Natural killer cell (primary cell): ENCODE measurements around the gene BCAP31. TPM values are rescaled to one million over a fixed set of nuclear protein-coding genes. Genes with fewer than 3 reads are reported as not detected.
"Not testable (repeated sequence)": the region's sequence is repeated elsewhere in the genome, so short reads cannot be mapped to it uniquely, and the experiment has no call there.

Source experiments
- ATAC-seq, 3 donors: fragments of 150-1000 bp in 2 of 3; fragments of 200-7000 bp in 1 of 3; cut with Tn5 transposase; 1 replicate in 1 of 3; 2 replicates in 2 of 3; pipeline ENCODE4 v1.10.0; 2021; ENCODE audit warnings: mild to moderate bottlenecking in 2 of 3, moderate library complexity in 2 of 3
- DNase-seq, 2 donors: peaks; one replicate each; pipeline versions ENCODE4 v3.0.0 to v3.0.0-alpha.2; 2013 to 2021; ENCODE audit warnings: mixed read lengths in 1 of 2
- H3K27ac ChIP-seq: one replicate; pipeline ENCODE4 v1.5.1; 2013; ENCODE audit warnings: mild to moderate bottlenecking, low read length
- H3K27me3 ChIP-seq: one replicate; pipeline ENCODE4 v1.6.1; 2013; ENCODE audit warnings: low read length; ENCODE audit not compliant: control insufficient read depth, insufficient read depth
- H3K36me3 ChIP-seq: one replicate; pipeline ENCODE4 v1.6.1; 2013; ENCODE audit warnings: low read length; ENCODE audit not compliant: control insufficient read depth, insufficient read depth
- H3K4me1 ChIP-seq: one replicate; pipeline ENCODE4 v1.6.1; 2013; ENCODE audit warnings: low read length; ENCODE audit not compliant: control insufficient read depth, insufficient read depth
- H3K4me3 ChIP-seq: one replicate; pipeline ENCODE4 v1.5.1; 2013; ENCODE audit warnings: low read length
- H3K9me3 ChIP-seq: one replicate; pipeline ENCODE4 v1.6.1; 2013; ENCODE audit warnings: low read length; ENCODE audit not compliant: control insufficient read depth, insufficient read depth
- H3K27ac Mint-ChIP-seq, 2 donors: one replicate each; pipeline ENCODE4 v1.8.0; 2022; ENCODE audit warnings: mild to moderate bottlenecking in 2 of 2, mixed read lengths in 2 of 2, moderate library complexity in 1 of 2
- H3K27me3 Mint-ChIP-seq, 2 donors: one replicate each; pipeline ENCODE4 v1.8.0; 2022; ENCODE audit warnings: low read depth in 2 of 2, mixed read lengths in 2 of 2
- H3K36me3 Mint-ChIP-seq: one replicate; pipeline ENCODE4 v1.8.0; 2022; ENCODE audit warnings: mixed read lengths
- H3K4me1 Mint-ChIP-seq, 2 donors: one replicate each; pipeline ENCODE4 v1.8.0; 2022; ENCODE audit warnings: mixed read lengths in 2 of 2
- H3K4me3 Mint-ChIP-seq: one replicate; pipeline ENCODE4 v1.8.0; 2022; ENCODE audit warnings: mild to moderate bottlenecking, moderate library complexity, mixed read lengths
- H3K9me3 Mint-ChIP-seq, 2 donors: one replicate each; pipeline ENCODE4 v1.8.0; 2022; ENCODE audit warnings: mixed read lengths in 2 of 2
- WGBS: methylation state at CpG from one replicate; pipeline ENCODE4 v1.1.7; 2013; ENCODE audit warnings: missing lambda C conversion rate; ENCODE audit not compliant: insufficient coverage; 5-methylcytosine and 5-hydroxymethylcytosine counted together
- intact Hi-C: fragments of 100-400 bp; cut with micrococcal nuclease; formaldehyde crosslinking; loops from one replicate; pipeline ENCODE4 v1.14.2; 2022
- total RNA-seq, 4 donors: library from RNA; stranded (reverse); fragments of 120-200 nt in 1 of 4; gene quantifications; one replicate each; pipeline versions ENCODE4 v1.2.3 to v1.2.4, GENCODE V29; 2013 to 2022
- TF ChIP-seq, protein P1 (sequence below): fragments of 200-600 bp; IDR thresholded peaks from one replicate; pipeline ENCODE4 v1.8.0; 2022; ENCODE audit warnings: antibody characterized with exemption

Gene BCAP31
- total RNA-seq, 3 donors from 2014 or later (not counting 1 experiment from before 2014, with no cell fraction given): 109 to 131 (median 119) TPM

GRCh38 chrX:153685156-153685536 is 39.0 kb downstream of the BCAP31 start:
- Histone ChIP-seq H3K4me3 (no peak overlapping the region), H3K4me1 (peaks cover 7% of the 10 kb centered on the region), H3K27me3 (no peaks in the 10 kb centered on the region), H3K27ac (no peak overlapping the region), H3K9me3 (no peaks in the 10 kb centered on the region), H3K36me3 (no peaks in the 10 kb centered on the region)
- no peaks in the 10 kb centered on the region for H3K9me3 Mint-ChIP-seq
- WGBS: 57% methylated on average over 21 of the region's 21 CpGs
- no peak overlapping the region for H3K27ac Mint-ChIP-seq
- no peak overlapping the region for H3K4me3 Mint-ChIP-seq
- TF ChIP-seq, protein P1, sequence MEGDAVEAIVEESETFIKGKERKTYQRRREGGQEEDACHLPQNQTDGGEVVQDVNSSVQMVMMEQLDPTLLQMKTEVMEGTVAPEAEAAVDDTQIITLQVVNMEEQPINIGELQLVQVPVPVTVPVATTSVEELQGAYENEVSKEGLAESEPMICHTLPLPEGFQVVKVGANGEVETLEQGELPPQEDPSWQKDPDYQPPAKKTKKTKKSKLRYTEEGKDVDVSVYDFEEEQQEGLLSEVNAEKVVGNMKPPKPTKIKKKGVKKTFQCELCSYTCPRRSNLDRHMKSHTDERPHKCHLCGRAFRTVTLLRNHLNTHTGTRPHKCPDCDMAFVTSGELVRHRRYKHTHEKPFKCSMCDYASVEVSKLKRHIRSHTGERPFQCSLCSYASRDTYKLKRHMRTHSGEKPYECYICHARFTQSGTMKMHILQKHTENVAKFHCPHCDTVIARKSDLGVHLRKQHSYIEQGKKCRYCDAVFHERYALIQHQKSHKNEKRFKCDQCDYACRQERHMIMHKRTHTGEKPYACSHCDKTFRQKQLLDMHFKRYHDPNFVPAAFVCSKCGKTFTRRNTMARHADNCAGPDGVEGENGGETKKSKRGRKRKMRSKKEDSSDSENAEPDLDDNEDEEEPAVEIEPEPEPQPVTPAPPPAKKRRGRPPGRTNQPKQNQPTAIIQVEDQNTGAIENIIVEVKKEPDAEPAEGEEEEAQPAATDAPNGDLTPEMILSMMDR: no peak
- intact Hi-C loops: no loop called here
- DNase-seq (no peak), ATAC-seq (no peak)
- no peaks in the 10 kb centered on the region for H3K4me1 Mint-ChIP-seq
- peaks cover 4 to 8% of the 10 kb centered on the region in 2 donors for H3K27me3 Mint-ChIP-seq
- no peaks in the 10 kb centered on the region for H3K36me3 Mint-ChIP-seq

- Histone ChIP-seq H3K4me3 (no peak overlapping the region), H3K36me3 (no peaks in the 10 kb centered on the region), H3K9me3 (no peaks in the 10 kb centered on the region), H3K27me3 (no peaks in the 10 kb centered on the region), H3K4me1 (peaks cover 7% of the 10 kb centered on the region), H3K27ac (no peak overlapping the region)
- Mint-ChIP-seq H3K36me3 (no peaks in the 10 kb centered on the region), H3K9me3 (no peaks in the 10 kb centered on the region), H3K4me1 (no peaks in the 10 kb centered on the region), H3K27me3 (peaks cover 8% of the 10 kb centered on the region in 2 donors), H3K4me3 (no peak overlapping the region), H3K27ac (no peak overlapping the region)
- intact Hi-C loops: no loop called here
- WGBS: 52% methylated on average over 15 of the region's 21 CpGs
- TF ChIP-seq, protein P1: no peak
- DNase-seq (no peak), ATAC-seq (no peak)
Measured at GRCh38 chrX:153684467-153685155, 39.6 kb downstream of the BCAP31 start.

- DNase-seq, intact Hi-C loops, ATAC-seq: not testable (repeated sequence)
Measured at GRCh38 chrX:153683486-153683885, 40.7 kb downstream of the BCAP31 start.

DNA sequence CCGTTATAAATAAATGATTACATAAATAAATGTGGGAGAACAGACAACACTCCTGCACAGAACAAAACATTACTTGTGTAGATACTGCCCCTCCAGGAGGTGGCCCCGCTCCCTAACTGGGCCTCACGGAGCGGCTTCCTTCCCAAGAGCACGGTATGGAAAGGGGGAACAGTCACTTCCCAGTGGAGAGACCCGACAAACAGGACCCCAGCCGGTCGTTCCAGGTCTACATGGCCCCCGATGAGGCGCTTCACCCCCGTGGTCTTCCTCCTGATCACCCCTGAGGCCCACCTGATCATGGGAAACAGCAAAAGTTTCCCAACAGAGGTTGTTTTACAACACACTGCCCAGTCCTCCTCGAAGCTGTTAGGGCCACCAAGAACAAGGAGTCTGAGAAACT is 43.0 kb downstream of the BCAP31 start:
- no peak overlapping the region for H3K4me3 ChIP-seq
- Mint-ChIP-seq H3K36me3 (no peaks in the 10 kb centered on the region), H3K27ac (no peak overlapping the region), H3K4me1 (no peaks in the 10 kb centered on the region), H3K4me3 (no peak overlapping the region), H3K9me3 (no peaks in the 10 kb centered on the region), H3K27me3 (peaks cover 2 to 8% of the 10 kb centered on the region in 2 donors)
- intact Hi-C loops: no loop called here
- ATAC-seq: no peak
- H3K27me3 ChIP-seq: no peaks in the 10 kb centered on the region
- H3K36me3 ChIP-seq: no peaks in the 10 kb centered on the region
- no peaks in the 10 kb centered on the region for H3K9me3 ChIP-seq
- 82% methylated on average over 10 of the region's 12 CpGs for WGBS
- no peak overlapping the region for H3K27ac ChIP-seq
- no peaks in the 10 kb centered on the region for H3K4me1 ChIP-seq
- TF ChIP-seq, protein P1: no peak
- no peak for DNase-seq

More at GRCh38 chrX:153683486-153683885, 40.7 kb downstream of the BCAP31 start:
- H3K4me1 Mint-ChIP-seq, H3K9me3 ChIP-seq, H3K4me3 Mint-ChIP-seq, H3K4me3 ChIP-seq, H3K4me1 ChIP-seq, H3K27ac ChIP-seq, H3K27me3 Mint-ChIP-seq, H3K9me3 Mint-ChIP-seq, H3K27me3 ChIP-seq, H3K36me3 Mint-ChIP-seq, H3K27ac Mint-ChIP-seq, H3K36me3 ChIP-seq: not testable (repeated sequence)
- WGBS: 97% methylated on average over 7 of the region's 8 CpGs
